SK-N-SH treated with all-trans-retinoic acid at 6 μM for 48 hours (cell line): Measurements from ENCODE around the gene NUB1.
A peak's percentile ranks its signal among the peaks of the same experiment; 100 is the strongest.

Experiments used
- ATAC-seq: fragments of 200-7000 bp; cut with Tn5 transposase; 3 replicates; pipeline ENCODE4 v1.9.1; 2020; ENCODE audit warnings: mild to moderate bottlenecking, moderate library complexity
- ARNTL ChIP-seq: fragments of 450-650 bp; formaldehyde crosslinking; IDR thresholded peaks from 2 replicates; pipeline ENCODE4 v1.5.0; 2020; ENCODE audit warnings: low read depth, mild to moderate bottlenecking, moderate library complexity, borderline replicate concordance
- BACH2 ChIP-seq: fragments of 250-450 bp; sonication (Bioruptor Pico); IDR thresholded peaks from 2 replicates; pipeline ENCODE4 v1.9.0; 2021; ENCODE audit warnings: mild to moderate bottlenecking, borderline replicate concordance
- CREB5 ChIP-seq: fragments of 250-450 bp; sonication (Bioruptor Pico); IDR thresholded peaks from 2 replicates; pipeline ENCODE4 v1.5.1; 2020; ENCODE audit warnings: low read depth, mild to moderate bottlenecking, moderate library complexity
- CSDC2 ChIP-seq: fragments of 250-450 bp; sonication (Bioruptor Pico); IDR thresholded peaks from 2 replicates; pipeline ENCODE4 v1.5.0; 2020; ENCODE audit warnings: mild to moderate bottlenecking, moderate library complexity
- ESRRG ChIP-seq: fragments of 250-450 bp; sonication (Bioruptor Pico); IDR thresholded peaks from 2 replicates; pipeline ENCODE4 v1.6.1; 2021; ENCODE audit warnings: mild to moderate bottlenecking
- GLIS3 ChIP-seq: fragments of 250-450 bp; sonication (Bioruptor Pico); IDR thresholded peaks from 2 replicates; pipeline ENCODE4 v1.5.0; 2020; ENCODE audit warnings: mild to moderate bottlenecking, moderate library complexity
- ISL1 ChIP-seq: fragments of 250-450 bp; sonication (Bioruptor Pico); IDR thresholded peaks from 2 replicates; pipeline ENCODE4 v2.1.2; 2022; ENCODE audit warnings: mild to moderate bottlenecking, moderate library complexity
- OSR1 ChIP-seq: fragments of 250-450 bp; sonication (Bioruptor Pico); IDR thresholded peaks from 2 replicates; pipeline ENCODE4 v1.8.0; 2022; ENCODE audit warnings: moderate library complexity, mild to moderate bottlenecking, inconsistent platforms
- PPARA ChIP-seq: fragments of 250-450 bp; sonication (Bioruptor Pico); IDR thresholded peaks from 2 replicates; pipeline ENCODE4 v1.5.0; 2020; ENCODE audit warnings: mild to moderate bottlenecking, borderline replicate concordance
- RARB ChIP-seq: fragments of 250-450 bp; sonication (Bioruptor Pico); IDR thresholded peaks from 2 replicates; pipeline ENCODE4 v1.8.0; 2021; ENCODE audit warnings: mild to moderate bottlenecking, moderate library complexity
- SNAI2 ChIP-seq: fragments of 250-450 bp; sonication (Bioruptor Pico); IDR thresholded peaks from 2 replicates; pipeline ENCODE4 v1.5.0; 2020; ENCODE audit warnings: mild to moderate bottlenecking, moderate library complexity
- TCF4 ChIP-seq: fragments of 250-450 bp; sonication (Bioruptor Pico); IDR thresholded peaks from 2 replicates; pipeline ENCODE4 v1.8.0; 2021; ENCODE audit warnings: mild to moderate bottlenecking, moderate library complexity, borderline replicate concordance
- TOX ChIP-seq: fragments of 250-450 bp; sonication (Bioruptor Pico); IDR thresholded peaks from 2 replicates; pipeline ENCODE4 v1.8.0; 2021; ENCODE audit warnings: mild to moderate bottlenecking, moderate library complexity, borderline replicate concordance
- ZC3H10 ChIP-seq: fragments of 250-450 bp; sonication (Bioruptor Pico); IDR thresholded peaks from 2 replicates; pipeline ENCODE4 v1.5.1; 2021; ENCODE audit warnings: mild to moderate bottlenecking, moderate library complexity
- ZFP3 ChIP-seq: fragments of 250-450 bp; sonication (Bioruptor Pico); IDR thresholded peaks from 2 replicates; pipeline ENCODE4 v1.5.0; 2020; ENCODE audit warnings: mild to moderate bottlenecking, moderate library complexity
- ZFP30 ChIP-seq: fragments of 450-650 bp; formaldehyde crosslinking; IDR thresholded peaks from 2 replicates; pipeline ENCODE4 v1.5.0; 2022; ENCODE audit warnings: mild to moderate bottlenecking, moderate library complexity
- ZNF565 ChIP-seq: fragments of 450-650 bp; formaldehyde crosslinking; conservative IDR thresholded peaks from 2 replicates; pipeline ENCODE4 v1.5.0; 2020; ENCODE audit warnings: low read depth, mild to moderate bottlenecking, moderate library complexity
- ZNF70 ChIP-seq: fragments of 450-650 bp; formaldehyde crosslinking; IDR thresholded peaks from 2 replicates; pipeline ENCODE4 v1.5.0; 2020; ENCODE audit warnings: mild to moderate bottlenecking, moderate library complexity
- ZNF8 ChIP-seq: fragments of 450-650 bp; formaldehyde crosslinking; IDR thresholded peaks from 2 replicates; pipeline ENCODE4 v1.5.0; 2020; ENCODE audit warnings: mild to moderate bottlenecking, moderate library complexity
- TF ChIP-seq, protein P1 (sequence below): fragments of 250-450 bp; sonication (Bioruptor Pico); IDR thresholded peaks from 2 replicates; pipeline ENCODE4 v1.8.0; 2021; ENCODE audit warnings: low read depth, mild to moderate bottlenecking, moderate library complexity, borderline replicate concordance
- TF ChIP-seq, protein P2 (sequence below): fragments of 250-450 bp; sonication (Bioruptor Pico); IDR thresholded peaks from 2 replicates; pipeline ENCODE4 v1.5.1; 2021; ENCODE audit warnings: mild to moderate bottlenecking, moderate library complexity
- TF ChIP-seq, protein P3 (sequence below): fragments of 250-450 bp; sonication (Bioruptor Pico); IDR thresholded peaks from 2 replicates; pipeline ENCODE4 v1.8.0; 2020; ENCODE audit warnings: mild to moderate bottlenecking, moderate library complexity, borderline replicate concordance

The NUB1 gene

DNA sequence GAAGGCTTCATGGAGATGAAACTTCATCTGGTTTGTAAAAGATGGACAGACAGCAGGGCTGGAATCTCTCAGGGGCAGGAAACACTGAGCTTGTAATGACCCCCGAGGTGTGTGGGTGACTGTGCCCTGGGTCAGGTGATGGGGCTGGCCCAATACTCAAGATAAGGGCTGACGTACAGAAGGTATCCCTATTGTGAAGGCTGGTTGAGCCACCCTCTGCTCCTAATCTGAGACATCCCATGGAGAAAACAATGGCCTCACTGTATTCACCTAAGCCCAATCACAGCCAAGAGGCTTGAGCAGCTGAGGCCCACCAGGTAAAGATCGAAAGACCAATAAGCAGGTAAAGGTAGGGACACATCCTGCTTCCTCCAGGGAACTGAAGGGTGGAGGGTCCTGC lies 34.8 kb upstream of the NUB1 start (continued):
- TF ChIP-seq CREB5: no peak

GRCh38 chr7:151307536-151307935 lies 34.1 kb upstream of the NUB1 start:
- no peak for TF ChIP-seq RARB (CRISPR knock-in tag)
- ATAC-seq: no peak

- ATAC-seq: no peak
- TF ChIP-seq OSR1 (no peak), ARNTL (CRISPR knock-in tag) (no peak), ZFP30 (CRISPR knock-in tag) (no peak), ISL1 (CRISPR knock-in tag) (no peak), RARB (CRISPR knock-in tag) (no peak), TCF4 (CRISPR knock-in tag) (no peak), ESRRG (CRISPR knock-in tag) (no peak), GLIS3 (CRISPR knock-in tag) (no peak), ZNF70 (CRISPR knock-in tag) (no peak), ZNF565 (CRISPR knock-in tag) (no peak)
- TF ChIP-seq, protein P1, sequence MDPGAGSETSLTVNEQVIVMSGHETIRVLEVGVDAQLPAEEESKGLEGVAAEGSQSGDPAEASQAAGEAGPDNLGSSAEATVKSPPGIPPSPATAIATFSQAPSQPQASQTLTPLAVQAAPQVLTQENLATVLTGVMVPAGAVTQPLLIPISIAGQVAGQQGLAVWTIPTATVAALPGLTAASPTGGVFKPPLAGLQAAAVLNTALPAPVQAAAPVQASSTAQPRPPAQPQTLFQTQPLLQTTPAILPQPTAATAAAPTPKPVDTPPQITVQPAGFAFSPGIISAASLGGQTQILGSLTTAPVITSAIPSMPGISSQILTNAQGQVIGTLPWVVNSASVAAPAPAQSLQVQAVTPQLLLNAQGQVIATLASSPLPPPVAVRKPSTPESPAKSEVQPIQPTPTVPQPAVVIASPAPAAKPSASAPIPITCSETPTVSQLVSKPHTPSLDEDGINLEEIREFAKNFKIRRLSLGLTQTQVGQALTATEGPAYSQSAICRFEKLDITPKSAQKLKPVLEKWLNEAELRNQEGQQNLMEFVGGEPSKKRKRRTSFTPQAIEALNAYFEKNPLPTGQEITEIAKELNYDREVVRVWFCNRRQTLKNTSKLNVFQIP (CRISPR knock-in tag): no peak
- TF ChIP-seq, protein P2, sequence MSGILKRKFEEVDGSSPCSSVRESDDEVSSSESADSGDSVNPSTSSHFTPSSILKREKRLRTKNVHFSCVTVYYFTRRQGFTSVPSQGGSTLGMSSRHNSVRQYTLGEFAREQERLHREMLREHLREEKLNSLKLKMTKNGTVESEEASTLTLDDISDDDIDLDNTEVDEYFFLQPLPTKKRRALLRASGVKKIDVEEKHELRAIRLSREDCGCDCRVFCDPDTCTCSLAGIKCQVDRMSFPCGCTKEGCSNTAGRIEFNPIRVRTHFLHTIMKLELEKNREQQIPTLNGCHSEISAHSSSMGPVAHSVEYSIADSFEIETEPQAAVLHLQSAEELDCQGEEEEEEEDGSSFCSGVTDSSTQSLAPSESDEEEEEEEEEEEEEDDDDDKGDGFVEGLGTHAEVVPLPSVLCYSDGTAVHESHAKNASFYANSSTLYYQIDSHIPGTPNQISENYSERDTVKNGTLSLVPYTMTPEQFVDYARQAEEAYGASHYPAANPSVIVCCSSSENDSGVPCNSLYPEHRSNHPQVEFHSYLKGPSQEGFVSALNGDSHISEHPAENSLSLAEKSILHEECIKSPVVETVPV: no peak
Observed at GRCh38 chr7:151308256-151308655, 33.4 kb upstream of the NUB1 start.

GRCh38 chr7:151308791-151309190 lies 32.8 kb upstream of the NUB1 start:
- ATAC-seq: no peak
- TF ChIP-seq CSDC2 (no peak), ZNF565 (CRISPR knock-in tag) (no peak), TCF4 (CRISPR knock-in tag) (no peak), ZFP30 (CRISPR knock-in tag) (no peak)
- TF ChIP-seq, protein P3, sequence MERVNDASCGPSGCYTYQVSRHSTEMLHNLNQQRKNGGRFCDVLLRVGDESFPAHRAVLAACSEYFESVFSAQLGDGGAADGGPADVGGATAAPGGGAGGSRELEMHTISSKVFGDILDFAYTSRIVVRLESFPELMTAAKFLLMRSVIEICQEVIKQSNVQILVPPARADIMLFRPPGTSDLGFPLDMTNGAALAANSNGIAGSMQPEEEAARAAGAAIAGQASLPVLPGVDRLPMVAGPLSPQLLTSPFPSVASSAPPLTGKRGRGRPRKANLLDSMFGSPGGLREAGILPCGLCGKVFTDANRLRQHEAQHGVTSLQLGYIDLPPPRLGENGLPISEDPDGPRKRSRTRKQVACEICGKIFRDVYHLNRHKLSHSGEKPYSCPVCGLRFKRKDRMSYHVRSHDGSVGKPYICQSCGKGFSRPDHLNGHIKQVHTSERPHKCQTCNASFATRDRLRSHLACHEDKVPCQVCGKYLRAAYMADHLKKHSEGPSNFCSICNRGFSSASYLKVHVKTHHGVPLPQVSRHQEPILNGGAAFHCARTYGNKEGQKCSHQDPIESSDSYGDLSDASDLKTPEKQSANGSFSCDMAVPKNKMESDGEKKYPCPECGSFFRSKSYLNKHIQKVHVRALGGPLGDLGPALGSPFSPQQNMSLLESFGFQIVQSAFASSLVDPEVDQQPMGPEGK (CRISPR knock-in tag): no peak

- ATAC-seq: peak; percentile 45
- TF ChIP-seq BACH2 (CRISPR knock-in tag) (no peak), ZNF565 (CRISPR knock-in tag) (no peak), ZFP3 (CRISPR knock-in tag) (no peak), SNAI2 (no peak), TOX (no peak), ZC3H10 (no peak), ISL1 (CRISPR knock-in tag) (no peak), GLIS3 (CRISPR knock-in tag) (no peak), ESRRG (CRISPR knock-in tag) (no peak), CREB5 (no peak), ZNF8 (no peak), ZFP30 (CRISPR knock-in tag) (no peak), TCF4 (CRISPR knock-in tag) (no peak), PPARA (CRISPR knock-in tag) (no peak)
- TF ChIP-seq, protein P2: no peak
- TF ChIP-seq, protein P1 (CRISPR knock-in tag): no peak
- TF ChIP-seq, protein P3 (CRISPR knock-in tag): no peak
Observed at GRCh38 chr7:151309311-151309710, 32.3 kb upstream of the NUB1 start.
